ENCODE results near the gene VSTM1.

The VSTM1 gene

GRCh38 chr19:53993448-53993847, 70.2 kb downstream of the VSTM1 start:
- Histone ChIP-seq H3K4me1 (ENCODE audit: control insufficient read depth, insufficient read depth, low read length) (no peaks in the 10 kb centered on the region), H3K27ac (ENCODE audit: extremely low read depth, low read depth, low read length) (no peak overlapping the region), H3K36me3 (ENCODE audit: control insufficient read depth in 2 of 2, insufficient read depth in 1 of 2, low read length in 2 of 2) (no peaks in the 10 kb centered on the region), H3K9me3 (ENCODE audit: control insufficient read depth, insufficient read depth, low read depth, low read length) (no peaks in the 10 kb centered on the region), H3K4me3 (ENCODE audit: low read depth, low read length) (no peak overlapping the region)
- no peak for TF ChIP-seq TCF7L2 (IDR thresholded peaks at IDR 0.05; ENCODE audit: borderline replicate concordance, low read depth, low read length)
- TF ChIP-seq, protein P1, sequence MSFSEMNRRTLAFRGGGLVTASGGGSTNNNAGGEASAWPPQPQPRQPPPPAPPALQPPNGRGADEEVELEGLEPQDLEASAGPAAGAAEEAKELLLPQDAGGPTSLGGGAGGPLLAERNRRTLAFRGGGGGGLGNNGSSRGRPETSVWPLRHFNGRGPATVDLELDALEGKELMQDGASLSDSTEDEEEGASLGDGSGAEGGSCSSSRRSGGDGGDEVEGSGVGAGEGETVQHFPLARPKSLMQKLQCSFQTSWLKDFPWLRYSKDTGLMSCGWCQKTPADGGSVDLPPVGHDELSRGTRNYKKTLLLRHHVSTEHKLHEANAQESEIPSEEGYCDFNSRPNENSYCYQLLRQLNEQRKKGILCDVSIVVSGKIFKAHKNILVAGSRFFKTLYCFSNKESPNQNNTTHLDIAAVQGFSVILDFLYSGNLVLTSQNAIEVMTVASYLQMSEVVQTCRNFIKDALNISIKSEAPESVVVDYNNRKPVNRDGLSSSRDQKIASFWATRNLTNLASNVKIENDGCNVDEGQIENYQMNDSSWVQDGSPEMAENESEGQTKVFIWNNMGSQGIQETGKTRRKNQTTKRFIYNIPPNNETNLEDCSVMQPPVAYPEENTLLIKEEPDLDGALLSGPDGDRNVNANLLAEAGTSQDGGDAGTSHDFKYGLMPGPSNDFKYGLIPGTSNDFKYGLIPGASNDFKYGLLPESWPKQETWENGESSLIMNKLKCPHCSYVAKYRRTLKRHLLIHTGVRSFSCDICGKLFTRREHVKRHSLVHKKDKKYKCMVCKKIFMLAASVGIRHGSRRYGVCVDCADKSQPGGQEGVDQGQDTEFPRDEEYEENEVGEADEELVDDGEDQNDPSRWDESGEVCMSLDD (tag by site-specific recombination; IDR thresholded peaks at IDR 0.05) = peak; percentile 90
- ChIA-PET CTCF (no interaction called here), POLR2A (interaction anchor here (0.7 to 1.9 kb wide), 2 partner anchors 13 to 15 kb away, joined by 6 to 8 read pairs; no protein-coding TSS in a partner anchor)

- H3K36me3 ChIP-seq (ENCODE audit: control insufficient read depth in 2 of 2, insufficient read depth in 1 of 2, low read length in 2 of 2) = no peaks in the 10 kb centered on the region
- no peak overlapping the region for H3K4me3 ChIP-seq (ENCODE audit: low read depth, low read length)
- POLR2A ChIA-PET = interaction anchor here (0.7 to 1.9 kb wide), 2 partner anchors 13 to 15 kb away, joined by 6 to 8 read pairs; no protein-coding TSS in a partner anchor
- H3K4me1 ChIP-seq (ENCODE audit: control insufficient read depth, insufficient read depth, low read length) = no peaks in the 10 kb centered on the region
- TF ChIP-seq ZNF426 (tag by site-specific recombination; IDR thresholded peaks at IDR 0.05) = no peak
- no peak for TF ChIP-seq ZNF580 (tag by site-specific recombination; IDR thresholded peaks at IDR 0.05)
- TF ChIP-seq ZNF629 (tag by site-specific recombination; IDR thresholded peaks at IDR 0.05) = no peak
- no peak for TF ChIP-seq ZNF514 (tag by site-specific recombination; IDR thresholded peaks at IDR 0.05)
- TF ChIP-seq SCRT1 (tag by site-specific recombination; IDR thresholded peaks at IDR 0.05; ENCODE audit: borderline replicate concordance) = no peak
- no peak for TF ChIP-seq HOXC10 (CRISPR knock-in tag; IDR thresholded peaks at IDR 0.05)
- no peak for TF ChIP-seq ZNF792 (tag by site-specific recombination; IDR thresholded peaks at IDR 0.05)
- TF ChIP-seq OSR2 (tag by site-specific recombination; IDR thresholded peaks at IDR 0.05) = no peak
- TF ChIP-seq ZNF416 (tag by site-specific recombination; IDR thresholded peaks at IDR 0.05) = no peak
- TF ChIP-seq ZNF48 (tag by site-specific recombination; IDR thresholded peaks at IDR 0.05) = no peak
- TF ChIP-seq ZNF239 (tag by site-specific recombination; IDR thresholded peaks at IDR 0.05) = no peak
- TF ChIP-seq ZNF830 (tag by site-specific recombination; IDR thresholded peaks at IDR 0.05; ENCODE audit: low read depth) = no peak
- TF ChIP-seq ZNF155 (tag by site-specific recombination; IDR thresholded peaks at IDR 0.05) = no peak
- TF ChIP-seq, protein P2, sequence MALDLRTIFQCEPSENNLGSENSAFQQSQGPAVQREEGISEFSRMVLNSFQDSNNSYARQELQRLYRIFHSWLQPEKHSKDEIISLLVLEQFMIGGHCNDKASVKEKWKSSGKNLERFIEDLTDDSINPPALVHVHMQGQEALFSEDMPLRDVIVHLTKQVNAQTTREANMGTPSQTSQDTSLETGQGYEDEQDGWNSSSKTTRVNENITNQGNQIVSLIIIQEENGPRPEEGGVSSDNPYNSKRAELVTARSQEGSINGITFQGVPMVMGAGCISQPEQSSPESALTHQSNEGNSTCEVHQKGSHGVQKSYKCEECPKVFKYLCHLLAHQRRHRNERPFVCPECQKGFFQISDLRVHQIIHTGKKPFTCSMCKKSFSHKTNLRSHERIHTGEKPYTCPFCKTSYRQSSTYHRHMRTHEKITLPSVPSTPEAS (tag by site-specific recombination; IDR thresholded peaks at IDR 0.05) = no peak
- TF ChIP-seq ZBTB48 (tag by site-specific recombination; IDR thresholded peaks at IDR 0.05) = no peak
- no peak for TF ChIP-seq BCL11B (tag by site-specific recombination; IDR thresholded peaks at IDR 0.05; ENCODE audit: low read depth)
- no peak for TF ChIP-seq ZNF558 (tag by site-specific recombination; IDR thresholded peaks at IDR 0.05)
- TF ChIP-seq, protein P3, sequence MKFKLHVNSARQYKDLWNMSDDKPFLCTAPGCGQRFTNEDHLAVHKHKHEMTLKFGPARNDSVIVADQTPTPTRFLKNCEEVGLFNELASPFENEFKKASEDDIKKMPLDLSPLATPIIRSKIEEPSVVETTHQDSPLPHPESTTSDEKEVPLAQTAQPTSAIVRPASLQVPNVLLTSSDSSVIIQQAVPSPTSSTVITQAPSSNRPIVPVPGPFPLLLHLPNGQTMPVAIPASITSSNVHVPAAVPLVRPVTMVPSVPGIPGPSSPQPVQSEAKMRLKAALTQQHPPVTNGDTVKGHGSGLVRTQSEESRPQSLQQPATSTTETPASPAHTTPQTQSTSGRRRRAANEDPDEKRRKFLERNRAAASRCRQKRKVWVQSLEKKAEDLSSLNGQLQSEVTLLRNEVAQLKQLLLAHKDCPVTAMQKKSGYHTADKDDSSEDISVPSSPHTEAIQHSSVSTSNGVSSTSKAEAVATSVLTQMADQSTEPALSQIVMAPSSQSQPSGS (tag by site-specific recombination; IDR thresholded peaks at IDR 0.05; ENCODE audit: low read depth) = no peak
- TF ChIP-seq ZNF843 (tag by site-specific recombination; IDR thresholded peaks at IDR 0.05) = no peak
- no peak overlapping the region for H3K27ac ChIP-seq (ENCODE audit: extremely low read depth, low read depth, low read length)
- H3K9me3 ChIP-seq (ENCODE audit: control insufficient read depth, insufficient read depth, low read depth, low read length) = no peaks in the 10 kb centered on the region
- CTCF ChIA-PET = no interaction called here
Observed at GRCh38 chr19:53992815-53993214, 70.9 kb downstream of the VSTM1 start.
